Measurements from ENCODE around the gene IRF4. TPM values are rescaled to one million over a fixed set of nuclear protein-coding genes. Genes with fewer than 3 reads are reported as not detected.

IRF4 gene
- total RNA-seq, 2 donors from 2014 or later = 1.1 to 1.8 TPM

GRCh38 chr6:365835-366234 is 25.7 kb upstream of the IRF4 start:
- TF ChIP-seq, protein P1, sequence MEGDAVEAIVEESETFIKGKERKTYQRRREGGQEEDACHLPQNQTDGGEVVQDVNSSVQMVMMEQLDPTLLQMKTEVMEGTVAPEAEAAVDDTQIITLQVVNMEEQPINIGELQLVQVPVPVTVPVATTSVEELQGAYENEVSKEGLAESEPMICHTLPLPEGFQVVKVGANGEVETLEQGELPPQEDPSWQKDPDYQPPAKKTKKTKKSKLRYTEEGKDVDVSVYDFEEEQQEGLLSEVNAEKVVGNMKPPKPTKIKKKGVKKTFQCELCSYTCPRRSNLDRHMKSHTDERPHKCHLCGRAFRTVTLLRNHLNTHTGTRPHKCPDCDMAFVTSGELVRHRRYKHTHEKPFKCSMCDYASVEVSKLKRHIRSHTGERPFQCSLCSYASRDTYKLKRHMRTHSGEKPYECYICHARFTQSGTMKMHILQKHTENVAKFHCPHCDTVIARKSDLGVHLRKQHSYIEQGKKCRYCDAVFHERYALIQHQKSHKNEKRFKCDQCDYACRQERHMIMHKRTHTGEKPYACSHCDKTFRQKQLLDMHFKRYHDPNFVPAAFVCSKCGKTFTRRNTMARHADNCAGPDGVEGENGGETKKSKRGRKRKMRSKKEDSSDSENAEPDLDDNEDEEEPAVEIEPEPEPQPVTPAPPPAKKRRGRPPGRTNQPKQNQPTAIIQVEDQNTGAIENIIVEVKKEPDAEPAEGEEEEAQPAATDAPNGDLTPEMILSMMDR (IDR thresholded peaks at IDR 0.05) = no peak
- ATAC-seq (ENCODE audit: insufficient number of reproducible peaks, low FRiP score, low read depth) = no peak
- Histone ChIP-seq H3K27me3 (replicated peaks; ENCODE audit: insufficient read depth) (no peaks in the 10 kb centered on the region), H3K27ac (no peak overlapping the region), H3K4me1 (ENCODE audit: control insufficient read depth in 1 of 2, low read depth in 2 of 2) (no peaks in the 10 kb centered on the region), H3K9me3 (peaks cover 3% of the 10 kb centered on the region), H3K4me3 (no peak overlapping the region), H3K36me3 (no peaks in the 10 kb centered on the region)
- no peak for DNase-seq (ENCODE audit: low spot score)

DNA sequence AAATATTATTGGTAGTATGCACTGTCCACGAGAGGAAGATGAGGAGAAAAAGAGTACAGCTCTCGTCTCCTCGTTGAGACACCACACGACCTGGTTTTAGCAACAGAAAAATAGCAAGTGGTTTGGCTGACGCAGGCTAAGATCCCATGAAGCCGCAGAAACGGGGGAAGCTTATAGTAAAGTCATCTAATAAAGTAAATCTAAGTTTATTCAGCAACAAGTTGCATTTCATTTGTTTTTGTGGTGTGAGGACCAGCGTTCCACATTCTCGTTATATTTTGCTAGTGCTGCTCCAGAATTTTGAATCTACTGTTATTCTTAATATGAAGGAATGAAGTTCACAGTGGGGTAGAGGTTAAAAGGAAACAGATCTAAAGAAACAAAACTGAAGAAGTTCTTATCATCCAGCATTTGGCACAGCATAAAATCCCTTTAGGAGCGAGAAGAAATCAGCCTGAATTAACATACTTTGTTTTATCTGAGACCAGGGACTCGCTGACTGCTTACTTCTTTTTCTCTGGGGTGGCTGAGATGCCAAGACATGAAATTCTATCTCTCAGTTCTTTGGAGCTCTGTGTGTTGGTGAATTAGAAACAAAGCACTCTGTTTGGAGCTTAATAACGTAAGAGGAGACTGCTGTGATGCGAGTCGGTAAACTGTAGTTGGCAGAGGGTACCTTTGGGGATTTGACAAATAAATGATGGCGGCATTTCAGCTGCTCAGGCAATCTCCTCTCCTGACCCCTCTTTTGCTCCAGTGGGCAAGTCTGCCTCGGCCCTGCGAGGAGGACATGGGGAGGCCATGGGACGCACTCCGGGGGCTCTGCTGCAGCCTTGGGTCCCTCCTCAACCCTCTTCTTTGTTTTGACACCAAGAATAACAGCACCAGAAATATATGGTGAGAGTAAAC is 24.9 kb upstream of the IRF4 start:
- TF ChIP-seq, protein P1 (IDR thresholded peaks at IDR 0.05) = no peak
- no peak overlapping the region for H3K27ac ChIP-seq
- H3K9me3 ChIP-seq = peaks cover 3% of the 10 kb centered on the region
- no peaks in the 10 kb centered on the region for H3K27me3 ChIP-seq (replicated peaks; ENCODE audit: insufficient read depth)
- H3K36me3 ChIP-seq = no peaks in the 10 kb centered on the region
- no peaks in the 10 kb centered on the region for H3K4me1 ChIP-seq (ENCODE audit: control insufficient read depth in 1 of 2, low read depth in 2 of 2)
- DNase-seq (ENCODE audit: low spot score) = no peak
- no peak overlapping the region for H3K4me3 ChIP-seq
- ATAC-seq (ENCODE audit: insufficient number of reproducible peaks, low FRiP score, low read depth) = no peak

GRCh38 chr6:367298-367794 is 24.2 kb upstream of the IRF4 start:
- no peak for DNase-seq (ENCODE audit: low spot score)
- Histone ChIP-seq H3K27ac (no peak overlapping the region), H3K36me3 (no peaks in the 10 kb centered on the region), H3K9me3 (peaks cover 3% of the 10 kb centered on the region), H3K27me3 (replicated peaks; ENCODE audit: insufficient read depth) (no peaks in the 10 kb centered on the region), H3K4me3 (no peak overlapping the region), H3K4me1 (ENCODE audit: control insufficient read depth in 1 of 2, low read depth in 2 of 2) (no peaks in the 10 kb centered on the region)
- TF ChIP-seq, protein P1 (IDR thresholded peaks at IDR 0.05) = no peak
- no peak for ATAC-seq (ENCODE audit: insufficient number of reproducible peaks, low FRiP score, low read depth)

GRCh38 chr6:367891-368630 is 23.5 kb upstream of the IRF4 start:
- ATAC-seq (ENCODE audit: insufficient number of reproducible peaks, low FRiP score, low read depth) (no peak), DNase-seq (ENCODE audit: low spot score) (no peak)
- Histone ChIP-seq H3K4me3 (no peak overlapping the region), H3K4me1 (ENCODE audit: control insufficient read depth in 1 of 2, low read depth in 2 of 2) (no peaks in the 10 kb centered on the region), H3K36me3 (no peaks in the 10 kb centered on the region), H3K27me3 (replicated peaks; ENCODE audit: insufficient read depth) (no peaks in the 10 kb centered on the region), H3K27ac (no peak overlapping the region), H3K9me3 (peaks cover 3% of the 10 kb centered on the region)
- TF ChIP-seq, protein P1 (IDR thresholded peaks at IDR 0.05) = no peak
